Colonic mucosa (tissue), 4 donors: Measurements from ENCODE around the gene USP17L17. TPM values are rescaled to one million over a fixed set of nuclear protein-coding genes. Genes with fewer than 3 reads are reported as not detected.
"Not testable (repeated sequence)": the region's sequence is repeated elsewhere in the genome, so short reads cannot be mapped to it uniquely, and the experiment has no call there.

ENCODE experiments used
- DNase-seq: peaks from one replicate; pipeline ENCODE4 v3.0.0-alpha.2; 2020
- H3K27ac ChIP-seq: fragments of 200-600 bp; one replicate; pipeline ENCODE4 v1.8.0; 2021
- H3K27me3 ChIP-seq: fragments of 200-600 bp; one replicate; pipeline ENCODE4 v1.8.0; 2021
- H3K36me3 ChIP-seq: fragments of 200-600 bp; one replicate; pipeline ENCODE4 v1.8.0; 2021
- H3K4me1 ChIP-seq: fragments of 200-600 bp; one replicate; pipeline ENCODE4 v1.8.0; 2021; ENCODE audit warnings: mild to moderate bottlenecking
- H3K4me3 ChIP-seq: fragments of 200-600 bp; one replicate; pipeline ENCODE4 v1.8.0; 2021
- H3K9ac ChIP-seq, 2 donors: one replicate each; pipeline ENCODE4 v1.7.0; 2013; ENCODE audit warnings: control low read depth in 2 of 2, low read depth in 2 of 2, low read length in 2 of 2
- H3K9me3 ChIP-seq: fragments of 200-600 bp; one replicate; pipeline ENCODE4 v1.8.0; 2021
- intact Hi-C: fragments of 100-400 bp; cut with DNase I; formaldehyde crosslinking; loops from one replicate; pipeline ENCODE4 v1.14.1; 2022
- total RNA-seq, 2 donors: library from RNA; stranded (reverse); fragmentation: NEBNext Ultra II Directional in 1 of 2; extraction: Animal tissue kit (Norgen Biotek cat#: 25700) in 1 of 2; gene quantifications; one replicate each; pipeline ENCODE4 v1.2.1, GENCODE V29; 2021
- donor health status: healthy.
- donor health status: DM: no; HTN: no; CAD: no.
- donor health status: DM: no; HTN: no; CAD: no.

USP17L17 gene
- total RNA-seq, 2 donors from 2014 or later: not detected

DNA sequence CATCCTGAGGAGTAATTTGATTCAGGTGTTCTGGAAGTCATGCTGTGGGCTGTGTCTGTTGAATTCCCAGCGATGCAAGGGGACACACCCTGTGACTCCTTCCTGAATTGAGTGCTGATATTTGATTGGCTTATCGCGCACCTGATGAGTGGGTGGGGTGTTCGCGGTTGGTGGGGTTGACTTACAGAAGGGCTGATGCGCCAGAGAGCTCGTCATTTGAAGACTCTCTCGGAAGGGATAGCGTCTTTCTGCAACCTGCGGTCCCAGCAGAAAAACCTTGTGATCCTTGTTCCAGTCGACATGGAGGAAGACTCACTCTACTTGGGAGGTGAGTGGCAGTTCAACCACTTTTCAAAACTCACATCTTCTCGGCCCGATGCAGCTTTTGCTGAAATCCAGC, 18.9 kb downstream of the USP17L17 start, which contains the start of gene USP17L21:
USP17L21 (plus strand) TSS at position 301 of the 400 bp plus-strand sequence; CDS start at position 301, 0 bp downstream.
- H3K36me3 ChIP-seq, intact Hi-C loops: not testable (repeated sequence)

DNA sequence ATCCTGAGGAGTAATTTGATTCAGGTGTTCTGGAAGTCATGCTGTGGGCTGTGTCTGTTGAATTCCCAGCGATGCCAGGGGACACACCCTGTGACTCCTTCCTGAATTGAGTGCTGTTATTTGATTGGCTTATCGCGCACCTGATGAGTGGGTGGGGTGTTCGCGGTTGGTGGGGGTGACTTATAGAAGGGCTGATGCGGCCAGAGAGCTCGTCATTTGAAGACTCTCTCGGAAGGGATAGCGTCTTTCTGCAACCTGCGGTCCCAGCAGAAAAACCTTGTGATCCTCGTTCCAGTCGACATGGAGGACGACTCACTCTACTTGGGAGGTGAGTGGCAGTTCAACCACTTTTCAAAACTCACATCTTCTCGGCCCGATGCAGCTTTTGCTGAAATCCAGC, 23.6 kb downstream of the USP17L17 start, which contains the start of gene USP17L22:
USP17L22 (plus strand) TSS at position 301 of the 400 bp plus-strand sequence; CDS start at position 301, 0 bp downstream.
- H3K4me3 ChIP-seq, H3K4me1 ChIP-seq, H3K9me3 ChIP-seq, intact Hi-C loops, H3K27ac ChIP-seq, H3K36me3 ChIP-seq, DNase-seq, H3K9ac ChIP-seq, H3K27me3 ChIP-seq: not testable (repeated sequence)

More for the DNA sequence above, 18.9 kb downstream of the USP17L17 start, which contains the start of gene USP17L21:
- H3K27ac ChIP-seq, H3K27me3 ChIP-seq, H3K4me3 ChIP-seq, H3K4me1 ChIP-seq, H3K9me3 ChIP-seq, DNase-seq, H3K9ac ChIP-seq: not testable (repeated sequence)

GRCh38 chr4:9271719-9272118, 28.0 kb downstream of the USP17L17 start:
- H3K4me3 ChIP-seq, H3K9ac ChIP-seq, H3K36me3 ChIP-seq, H3K4me1 ChIP-seq, H3K27me3 ChIP-seq, H3K9me3 ChIP-seq, intact Hi-C loops, H3K27ac ChIP-seq: not testable (repeated sequence)
- DNase-seq: peak; percentile 28

Other genes with a start within 250 kb of the USP17L17 start
- gene FAM90A26, start 73.5 kb upstream of the USP17L17 start, total RNA-seq: not detected
- not detected for gene USP17L10, start 33.2 kb upstream of the USP17L17 start, total RNA-seq
- not detected for gene USP17L11, start 28.5 kb upstream of the USP17L17 start, total RNA-seq
- gene USP17L12, start 23.7 kb upstream of the USP17L17 start, total RNA-seq: not detected
- not detected for gene USP17L13, start 19.0 kb upstream of the USP17L17 start, total RNA-seq
- gene USP17L15, start 9.5 kb upstream of the USP17L17 start, total RNA-seq: not detected
- not detected for gene USP17L18, start 4.8 kb downstream of the USP17L17 start, total RNA-seq
- gene USP17L19, start 9.5 kb downstream of the USP17L17 start, total RNA-seq: not detected
- not detected for gene USP17L20, start 14.2 kb downstream of the USP17L17 start, total RNA-seq
- not detected for gene USP17L21, start 19.0 kb downstream of the USP17L17 start, total RNA-seq
- gene USP17L22, start 23.7 kb downstream of the USP17L17 start, total RNA-seq: not detected
- gene USP17L24, start 81.3 kb downstream of the USP17L17 start, total RNA-seq: not detected
- gene USP17L25, start 86.0 kb downstream of the USP17L17 start, total RNA-seq: not detected
- not detected for gene USP17L26, start 90.8 kb downstream of the USP17L17 start, total RNA-seq
- not detected for gene USP17L5, start 95.5 kb downstream of the USP17L17 start, total RNA-seq
- gene USP17L27, start 100.3 kb downstream of the USP17L17 start, total RNA-seq: not detected
- gene USP17L28, start 105.0 kb downstream of the USP17L17 start, total RNA-seq: not detected
- gene USP17L29, start 109.8 kb downstream of the USP17L17 start, total RNA-seq: not detected
- gene USP17L30, start 119.2 kb downstream of the USP17L17 start, total RNA-seq: not detected
- gene DEFB131A, start 200.5 kb downstream of the USP17L17 start, total RNA-seq: not detected